Measurements from ENCODE around the gene SEPTIN12. TPM values are rescaled to one million over a fixed set of nuclear protein-coding genes. Genes with fewer than 3 reads are reported as not detected.
A peak's percentile ranks its signal among the peaks of the same experiment; 100 is the strongest.

The SEPTIN12 gene
- total and polyA plus RNA-seq, 11 donors = 0.32 TPM; not detected in 10

- TF ChIP-seq CTCF (IDR thresholded peaks at IDR 0.05) (no peak), POLR2A (IDR thresholded peaks at IDR 0.05) (no peak)
- WGBS, 4 donors = 73 to 81% (median 75%) methylated on average over 3 of the region's 3 CpGs
- DNase-seq (no peak), ATAC-seq (no peak)
- Histone ChIP-seq H3K27ac (no peak overlapping the region), H3K36me3 (no peaks in the 10 kb centered on the region), H3K27me3 (no peaks in the 10 kb centered on the region), H3K9me3 (no peaks in the 10 kb centered on the region), H3K4me1 (peaks cover 2 to 21% (median 14%) of the 10 kb centered on the region in 12 donors), H3K4me3 (no peak overlapping the region)
- intact Hi-C loops (cut with DNase I) = loop anchor here in 1 of 10 donors (2.0 kb wide), 1 partner anchor 29 kb away; no protein-coding TSS in a partner anchor
Measured at GRCh38 chr16:4771646-4772045, 16.5 kb downstream of the SEPTIN12 start.

- ATAC-seq = no peak
- no peak for TF ChIP-seq POLR2A (IDR thresholded peaks at IDR 0.05)
- TF ChIP-seq CTCF (IDR thresholded peaks at IDR 0.05) = no peak
- Histone ChIP-seq H3K4me3 (peak overlapping the region in 10 of 12 donors; percentile 61 to 94 (median 86)), H3K27ac (peak overlapping the region in 8 of 12 donors; percentile 70 to 90 (median 88)), H3K9me3 (no peaks in the 10 kb centered on the region), H3K27me3 (no peaks in the 10 kb centered on the region), H3K36me3 (peaks cover 0 to 12% (median 8%) of the 10 kb centered on the region in 9 donors), H3K4me1 (peaks cover 9 to 37% (median 32%) of the 10 kb centered on the region in 12 donors)
- DNase-seq = no peak
- WGBS, 4 donors = 66 to 68% (median 67%) methylated on average over 7 of the region's 7 CpGs
- intact Hi-C loops (cut with DNase I) = loop anchor here in 6 of 10 donors (1.0 to 10.0 kb wide), 7 partner anchors 32 to 186 kb away; partner anchors contain the start of genes ROGDI (in 3 of the 6), ANKS3 (in 1 of the 6), DNAAF8 (in 1 of the 6) and GLYR1 (in 1 of the 6)
Measured at GRCh38 chr16:4769306-4769638, 18.9 kb downstream of the SEPTIN12 start.

- 5 to 9% (median 5%) methylated on average over 27 to 48 of the region's 48 CpGs for WGBS, 4 donors
- Histone ChIP-seq H3K4me3 (peak overlapping the region; percentile 36 to 94 (median 79)), H3K36me3 (peaks cover 0 to 17% (median 14%) of the 10 kb centered on the region in 9 donors), H3K9me3 (no peaks in the 10 kb centered on the region), H3K4me1 (peaks cover 9 to 37% (median 32%) of the 10 kb centered on the region in 12 donors), H3K27me3 (no peaks in the 10 kb centered on the region), H3K27ac (peak overlapping the region; percentile 70 to 90 (median 88))
- intact Hi-C loops (cut with DNase I) = loop anchor here in 6 of 10 donors (1.0 to 10.0 kb wide), 8 partner anchors 33 to 186 kb away; partner anchors contain the start of genes ROGDI (in 3 of the 6), ANKS3 (in 1 of the 6), DNAAF8 (in 1 of the 6) and GLYR1 (in 1 of the 6)
- DNase-seq = peak; percentile 97 to 98 (median 98)
- ATAC-seq = peak; percentile 92 to 95 (median 94)
- TF ChIP-seq CTCF (IDR thresholded peaks at IDR 0.05) = no peak
- peak in 1 of 2 donors; percentile 83 for TF ChIP-seq POLR2A (IDR thresholded peaks at IDR 0.05)
Measured at GRCh38 chr16:4768549-4769305, 19.4 kb downstream of the SEPTIN12 start.
